ENCODE results near the gene TNRC18. TPM values are rescaled to one million over a fixed set of nuclear protein-coding genes. Genes with fewer than 3 reads are reported as not detected.

The TNRC18 gene
- polyA plus RNA-seq, 1 donor from 2014 or later = 23.6 TPM

GRCh38 chr7:5383314-5384098, 40.1 kb downstream of the TNRC18 start:
- Histone ChIP-seq H3K9me2 (ENCODE audit: insufficient read depth, low read length) (no peaks in the 10 kb centered on the region), H3K79me2 (replicated peaks; ENCODE audit: insufficient read depth, low read length) (peaks cover 80% of the 10 kb centered on the region), H3K27me3 (ENCODE audit: insufficient read depth, low read depth, low read length) (no peaks in the 10 kb centered on the region), H3K27ac (ENCODE audit: low read length) (peak overlapping the region; percentile 95), H3K4me2 (ENCODE audit: low read length) (peak overlapping the region; percentile 66), H3K4me3 (ENCODE audit: low read length) (peak overlapping the region; percentile 63), H3K36me3 (ENCODE audit: insufficient read depth, low read length) (no peaks in the 10 kb centered on the region), H3F3A (ENCODE audit: insufficient read depth, low read length, poor library complexity, severe bottlenecking) (no peaks in the 10 kb centered on the region), H3K9ac (ENCODE audit: low read length) (peak overlapping the region; percentile 77), H3K9me3 (ENCODE audit: low read length) (no peaks in the 10 kb centered on the region), H4K20me1 (ENCODE audit: insufficient read depth) (no peaks in the 10 kb centered on the region), H2AFZ (ENCODE audit: low read depth, low read length) (no peak overlapping the region)
- TF ChIP-seq TAF1 (IDR thresholded peaks at IDR 0.05; ENCODE audit: low read depth) = no peak
- TF ChIP-seq EP300 (conservative IDR thresholded peaks at IDR 0.05; ENCODE audit: poor library complexity, severe bottlenecking) = no peak
- TF ChIP-seq EZH2 (IDR thresholded peaks at IDR 0.05; ENCODE audit: borderline replicate concordance, insufficient read depth, low read length, poor library complexity, severe bottlenecking) = no peak
- TF ChIP-seq REST (IDR thresholded peaks at IDR 0.05; ENCODE audit: borderline replicate concordance) = no peak
- no peak for TF ChIP-seq MXI1 (conservative IDR thresholded peaks at IDR 0.05; ENCODE audit: poor library complexity, severe bottlenecking)
- no peak for TF ChIP-seq POLR2AphosphoS5 (IDR thresholded peaks at IDR 0.05)
- TF ChIP-seq SMC3 (conservative IDR thresholded peaks at IDR 0.05; ENCODE audit: poor library complexity) = no peak
- TF ChIP-seq RAD21 (conservative IDR thresholded peaks at IDR 0.05) = no peak
- no peak for TF ChIP-seq CTCF (IDR thresholded peaks at IDR 0.05; ENCODE audit: poor library complexity, severe bottlenecking)

GRCh38 chr7:5382281-5382892, 41.2 kb downstream of the TNRC18 start:
- Histone ChIP-seq H3K36me3 (ENCODE audit: insufficient read depth, low read length) (no peaks in the 10 kb centered on the region), H3K4me3 (ENCODE audit: low read length) (peak overlapping the region; percentile 63), H3K9me3 (ENCODE audit: low read length) (no peaks in the 10 kb centered on the region), H3K4me2 (ENCODE audit: low read length) (peak overlapping the region; percentile 66), H3K27ac (ENCODE audit: low read length) (peak overlapping the region; percentile 95), H3K79me2 (replicated peaks; ENCODE audit: insufficient read depth, low read length) (peaks cover 88% of the 10 kb centered on the region), H3F3A (ENCODE audit: insufficient read depth, low read length, poor library complexity, severe bottlenecking) (no peaks in the 10 kb centered on the region), H2AFZ (ENCODE audit: low read depth, low read length) (no peak overlapping the region), H3K9ac (ENCODE audit: low read length) (peak overlapping the region; percentile 77), H4K20me1 (ENCODE audit: insufficient read depth) (no peaks in the 10 kb centered on the region), H3K9me2 (ENCODE audit: insufficient read depth, low read length) (no peaks in the 10 kb centered on the region), H3K27me3 (ENCODE audit: insufficient read depth, low read depth, low read length) (no peaks in the 10 kb centered on the region)
- TF ChIP-seq EP300 (conservative IDR thresholded peaks at IDR 0.05; ENCODE audit: poor library complexity, severe bottlenecking) (peak; percentile 76), RAD21 (conservative IDR thresholded peaks at IDR 0.05) (no peak), REST (IDR thresholded peaks at IDR 0.05; ENCODE audit: borderline replicate concordance) (peak; percentile 92), MXI1 (conservative IDR thresholded peaks at IDR 0.05; ENCODE audit: poor library complexity, severe bottlenecking) (peak; percentile 43), EZH2 (IDR thresholded peaks at IDR 0.05; ENCODE audit: borderline replicate concordance, insufficient read depth, low read length, poor library complexity, severe bottlenecking) (no peak), POLR2AphosphoS5 (IDR thresholded peaks at IDR 0.05) (peak; percentile 74), TAF1 (IDR thresholded peaks at IDR 0.05; ENCODE audit: low read depth) (peak; percentile 51), SMC3 (conservative IDR thresholded peaks at IDR 0.05; ENCODE audit: poor library complexity) (peak; percentile 18)
